GM19193 (cell line): ENCODE results near the gene TMEM38A.

Experiments used
- POLR2A ChIP-seq: IDR thresholded peaks from 4 replicates; pipeline ENCODE4 v1.6.1; 2011; ENCODE audit not compliant: insufficient read depth, insufficient read length; ENCODE audit errors: extremely low read depth

Gene TMEM38A

GRCh38 chr19:16657384-16657783, 3.6 kb upstream of the TMEM38A start:
- TF ChIP-seq POLR2A: no peak

DNA sequence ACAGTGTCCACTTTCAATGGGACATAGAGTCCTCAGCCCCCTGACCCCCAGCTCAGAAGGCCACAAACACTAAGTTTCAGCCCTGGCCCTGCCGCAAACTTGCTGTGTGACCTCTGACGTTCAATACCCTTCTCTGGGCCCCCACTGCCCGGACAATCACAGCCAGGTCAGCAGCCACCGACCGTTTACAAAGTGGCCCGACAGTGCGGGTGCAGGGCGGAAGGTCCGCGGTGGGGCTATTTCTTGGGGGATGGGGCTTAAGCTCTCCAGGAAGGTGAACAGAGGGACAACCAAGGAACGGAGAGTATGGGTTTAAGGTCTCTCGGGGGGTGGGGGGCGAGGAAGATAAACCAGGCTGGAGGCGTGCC, 1.5 kb upstream of the TMEM38A start:
- TF ChIP-seq POLR2A: no peak

DNA sequence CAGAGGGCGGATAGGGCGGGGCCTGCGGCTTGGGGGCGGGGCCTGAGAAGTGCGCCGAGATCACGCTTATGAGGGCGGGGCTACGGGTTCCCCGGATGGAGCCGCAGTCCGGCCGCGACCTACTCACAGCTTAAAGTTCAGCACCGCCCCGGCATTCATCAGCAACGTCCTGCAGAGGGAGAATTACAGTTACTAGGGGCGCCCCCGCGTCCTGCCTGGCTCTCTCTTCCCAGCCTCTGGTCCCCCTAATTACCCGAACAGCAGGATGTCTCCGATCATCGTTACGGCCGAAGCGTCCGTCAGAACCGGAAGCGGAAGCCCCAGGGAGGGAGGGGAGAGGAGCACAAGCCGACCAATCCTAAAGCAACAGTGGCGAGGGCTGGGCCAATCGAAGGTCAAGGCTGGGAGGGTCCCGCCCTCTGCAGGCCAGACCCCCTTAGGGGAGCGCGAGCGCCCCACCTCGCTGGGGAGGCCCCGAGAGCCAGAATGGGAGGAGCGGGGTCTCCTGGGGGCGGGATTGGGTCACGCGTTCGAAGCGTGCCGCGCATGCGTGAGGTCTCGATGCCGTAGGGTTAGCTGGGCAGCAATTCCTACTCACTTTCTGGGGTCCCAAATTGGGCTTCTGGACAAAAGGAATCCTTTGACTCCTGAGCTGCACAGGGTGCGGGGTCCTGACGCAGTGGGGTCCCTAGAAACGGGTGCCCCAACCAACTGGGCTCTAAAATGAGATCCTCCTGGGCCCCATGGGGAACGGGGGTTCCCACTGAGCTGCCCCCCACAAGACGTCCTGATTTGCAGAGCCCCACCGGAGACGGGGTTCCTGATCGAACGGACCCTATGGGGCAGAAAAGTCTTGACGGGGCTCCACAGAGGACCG, 869 bp upstream of the TMEM38A start, which contains the start of gene SMIM7:
TSS of gene SMIM7 (minus strand) at position 313 of the 877 bp plus-strand sequence. CDS start at position 279, 34 bp downstream.
- TF ChIP-seq POLR2A: peak; percentile 94

GRCh38 chr19:16661480-16662034, 618 bp downstream of the TMEM38A start:
- no peak for TF ChIP-seq POLR2A

- no peak for TF ChIP-seq POLR2A
These were observed 7.2 kb downstream of the TMEM38A start for GRCh38 chr19:16668176-16668575.

DNA sequence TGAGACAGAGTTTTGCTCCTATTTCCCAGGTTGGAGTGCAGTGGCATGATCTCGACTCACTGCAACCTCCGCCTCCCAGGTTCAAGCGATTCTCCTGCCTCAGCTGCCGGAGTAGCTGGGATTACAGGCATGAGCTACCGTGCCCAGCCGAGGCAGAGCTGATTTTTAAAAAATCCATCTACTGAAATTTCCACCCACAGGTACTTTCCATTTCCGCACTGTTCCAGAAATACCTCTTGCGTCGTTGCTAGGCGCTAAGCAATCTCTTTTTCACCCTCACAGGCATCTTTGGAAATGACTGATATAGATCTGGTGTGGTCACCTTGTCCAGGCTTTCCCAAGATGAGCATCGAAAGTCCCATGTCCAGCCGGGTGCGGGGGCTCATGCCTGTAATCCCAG, 9.4 kb downstream of the TMEM38A start:
- no peak for TF ChIP-seq POLR2A

DNA sequence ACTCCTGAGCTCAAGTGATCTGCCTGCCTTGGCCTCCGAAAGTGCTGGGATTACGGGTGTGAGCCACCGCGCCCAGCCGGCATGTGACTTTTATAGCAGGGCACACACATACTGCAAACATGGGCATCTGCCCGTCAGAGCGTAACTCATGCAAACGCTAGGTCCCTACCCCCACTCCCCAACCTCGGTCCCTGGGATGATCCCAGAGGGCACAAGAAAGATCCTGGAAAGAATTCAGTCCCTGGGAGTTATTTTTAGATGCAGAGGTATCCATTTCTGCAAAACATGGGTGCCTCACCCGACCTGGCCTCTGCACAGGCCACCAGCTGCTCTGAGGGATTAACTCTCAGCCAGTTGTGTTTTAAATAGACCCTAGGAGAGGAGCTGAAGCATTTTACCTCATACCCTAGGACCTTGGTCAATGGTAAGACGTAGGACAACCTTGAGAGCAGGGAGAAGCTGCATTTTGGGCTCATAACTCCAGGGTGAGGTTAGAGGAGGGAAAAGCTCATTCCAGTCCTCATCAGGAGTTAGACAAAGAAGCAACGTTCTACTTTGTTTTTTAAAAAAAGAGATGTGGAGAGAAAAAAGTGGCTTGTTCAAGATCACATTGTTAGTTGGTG, 10.8 kb downstream of the TMEM38A start:
- no peak for TF ChIP-seq POLR2A

DNA sequence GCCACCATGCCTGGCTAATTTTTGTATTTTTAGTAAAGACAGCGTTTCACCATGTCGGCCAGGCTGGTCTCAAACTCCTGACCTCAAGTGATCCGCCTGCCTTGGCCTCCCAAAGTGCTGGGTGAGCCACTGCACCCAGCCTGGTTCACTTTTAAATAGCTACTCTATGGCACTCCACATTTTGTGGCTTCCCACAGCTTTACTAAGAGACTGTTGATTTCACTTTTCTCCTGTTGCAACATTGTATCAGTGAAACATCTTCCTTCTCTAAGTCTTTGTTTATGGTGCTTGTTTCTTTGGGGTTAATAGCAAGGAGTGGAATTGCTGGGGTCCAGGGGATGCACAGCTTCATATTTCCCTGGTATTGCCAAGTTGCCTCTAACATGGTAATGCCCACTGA, 12.3 kb downstream of the TMEM38A start:
- TF ChIP-seq POLR2A: no peak

GRCh38 chr19:16676101-16676798, 15.3 kb downstream of the TMEM38A start:
- no peak for TF ChIP-seq POLR2A

GRCh38 chr19:16677055-16677454, 16.1 kb downstream of the TMEM38A start:
- TF ChIP-seq POLR2A: no peak

DNA sequence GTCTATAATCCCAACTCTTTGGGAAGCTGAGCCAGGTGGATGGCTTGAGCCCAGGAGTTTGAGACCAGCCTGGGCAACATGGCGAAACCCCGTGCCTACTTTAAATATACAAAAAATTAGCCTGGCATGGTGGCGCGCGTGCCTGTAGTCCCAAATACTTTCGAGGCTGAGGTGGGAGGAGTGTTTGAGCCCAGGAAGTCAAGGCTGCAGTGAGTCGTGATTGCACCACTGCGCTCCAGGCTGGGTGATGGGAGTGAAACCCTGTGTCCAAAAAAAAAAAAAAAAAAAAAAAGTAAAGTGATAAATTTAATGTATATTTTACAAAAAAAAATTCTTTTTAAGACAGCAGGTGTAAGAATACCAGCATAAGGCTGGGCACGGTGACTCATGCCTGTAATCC, 17.6 kb downstream of the TMEM38A start:
- no peak for TF ChIP-seq POLR2A

DNA sequence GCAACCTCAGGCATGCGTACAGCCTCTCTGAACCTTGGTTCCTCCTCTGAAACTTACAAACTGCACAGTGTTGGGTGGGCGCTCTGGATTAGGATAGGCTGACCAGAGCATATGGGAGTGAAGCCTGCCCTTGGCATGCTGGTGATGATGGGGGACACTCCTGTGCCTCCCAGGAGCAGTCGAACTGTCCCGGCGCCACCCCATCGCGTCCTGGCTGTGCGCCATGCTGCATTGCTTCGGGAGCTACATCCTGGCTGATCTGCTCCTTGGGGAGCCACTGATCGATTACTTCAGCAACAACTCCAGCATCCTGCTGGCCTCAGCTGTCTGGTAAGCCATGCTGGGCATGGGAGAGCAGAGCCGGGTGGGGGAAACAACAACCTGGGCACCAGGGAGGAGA, 18.9 kb downstream of the TMEM38A start:
- TF ChIP-seq POLR2A: no peak

DNA sequence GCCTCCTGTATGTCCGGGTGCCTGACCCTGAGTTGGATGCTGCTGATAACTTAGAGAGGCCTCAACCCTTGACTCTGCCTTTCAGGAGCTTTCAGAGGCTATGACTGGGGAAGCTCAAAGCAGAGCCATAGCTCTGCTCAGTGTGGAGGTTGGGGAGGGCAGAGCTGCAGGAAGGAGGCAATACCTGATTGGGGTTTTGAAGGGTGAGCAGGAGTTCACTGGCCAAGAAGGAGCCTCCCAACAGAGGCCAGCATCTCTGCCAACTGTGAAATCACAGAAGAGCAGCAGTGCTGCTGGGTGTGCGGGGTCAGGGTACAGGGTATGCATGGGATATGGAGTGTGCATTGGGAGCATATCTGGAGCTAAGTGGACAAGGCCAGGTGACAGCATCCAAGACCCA, 21.6 kb downstream of the TMEM38A start:
- TF ChIP-seq POLR2A: no peak

DNA sequence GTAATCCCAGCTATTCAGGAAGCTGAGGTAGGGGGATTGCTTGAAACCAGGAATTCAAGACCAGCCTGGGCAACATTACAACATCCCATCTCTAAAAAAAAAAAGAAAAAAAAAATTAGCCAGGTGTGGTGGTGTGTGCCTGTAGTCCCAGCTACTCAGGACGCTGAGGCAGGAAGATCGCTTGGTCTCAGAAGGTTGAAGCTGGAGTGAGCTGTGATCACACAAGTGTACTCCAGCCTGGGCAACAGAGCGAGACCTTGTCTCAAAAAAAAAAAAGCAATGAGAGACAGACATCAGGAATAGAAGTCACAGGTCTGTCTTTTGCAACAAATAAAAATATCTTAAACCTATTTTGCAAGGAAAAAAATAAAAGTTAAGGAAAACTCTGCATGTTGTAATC, 23.3 kb downstream of the TMEM38A start:
- TF ChIP-seq POLR2A: no peak

- no peak for TF ChIP-seq POLR2A
These were observed 27.1 kb downstream of the TMEM38A start for GRCh38 chr19:16688084-16688483.
